Activated CD8-positive, alpha-beta memory T cell treated with anti-CD3 and anti-CD28 coated beads for 36 hours (primary cell): ENCODE data around the gene MLNR. TPM values are rescaled to one million over a fixed set of nuclear protein-coding genes. Genes with fewer than 3 reads are reported as not detected.

ENCODE experiments used
- CTCF ChIA-PET: fragments of 350-600 bp; sonication (Branson Sonifier 250); formaldehyde crosslinking; loops from one replicate; lab custom pipeline; 2021; ENCODE audit warnings: antibody characterized with exemption; lab: Charles Lee
- POLR2A ChIA-PET: fragments of 350-600 bp; sonication (Branson Sonifier 250); formaldehyde crosslinking; loops from one replicate; lab custom pipeline; 2021; ENCODE audit warnings: antibody characterized with exemption; lab: Charles Lee
- total RNA-seq, 2 experiments: library from RNA; stranded (reverse); gene quantifications; one replicate each; pipeline ENCODE4 v1.2.3, GENCODE V29; 2021

Gene MLNR
- not detected for total RNA-seq

GRCh38 chr13:49220036-49220855 is at the start of gene MLNR:
Gene MLNR (plus strand): TSS chr13:49220338. CDS start chr13:49220338, 0 bp downstream.
- ChIA-PET POLR2A (interaction anchor here (0.5 kb wide), 1 partner anchor 81 kb away, joined by 5 read pairs; no protein-coding TSS in a partner anchor), CTCF (interaction anchor here (0.5 to 1.4 kb wide), 2 partner anchors 25 to 99 kb away, joined by 3 read pairs; no protein-coding TSS in a partner anchor)

DNA sequence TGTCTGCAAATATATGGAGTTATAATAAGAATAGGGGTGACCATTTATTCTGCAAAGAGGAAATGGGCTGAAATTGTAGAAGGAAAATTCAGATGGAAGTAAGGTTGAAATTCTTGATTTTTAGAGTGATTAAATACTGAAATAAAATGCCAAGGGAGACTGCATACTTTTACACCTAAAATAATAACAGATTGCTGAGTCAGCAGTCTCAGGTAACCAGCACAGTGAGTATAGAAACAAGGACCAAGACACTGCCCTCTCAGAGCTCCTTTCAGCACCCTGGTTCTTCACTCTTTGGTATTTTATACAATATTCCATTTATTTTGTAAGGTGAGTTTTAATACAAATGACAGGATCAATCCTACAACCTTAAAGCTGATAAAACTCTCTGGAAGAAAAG is 48.8 kb upstream of the MLNR start:
- CTCF ChIA-PET, result no interaction called here
- POLR2A ChIA-PET, result no interaction called here

DNA sequence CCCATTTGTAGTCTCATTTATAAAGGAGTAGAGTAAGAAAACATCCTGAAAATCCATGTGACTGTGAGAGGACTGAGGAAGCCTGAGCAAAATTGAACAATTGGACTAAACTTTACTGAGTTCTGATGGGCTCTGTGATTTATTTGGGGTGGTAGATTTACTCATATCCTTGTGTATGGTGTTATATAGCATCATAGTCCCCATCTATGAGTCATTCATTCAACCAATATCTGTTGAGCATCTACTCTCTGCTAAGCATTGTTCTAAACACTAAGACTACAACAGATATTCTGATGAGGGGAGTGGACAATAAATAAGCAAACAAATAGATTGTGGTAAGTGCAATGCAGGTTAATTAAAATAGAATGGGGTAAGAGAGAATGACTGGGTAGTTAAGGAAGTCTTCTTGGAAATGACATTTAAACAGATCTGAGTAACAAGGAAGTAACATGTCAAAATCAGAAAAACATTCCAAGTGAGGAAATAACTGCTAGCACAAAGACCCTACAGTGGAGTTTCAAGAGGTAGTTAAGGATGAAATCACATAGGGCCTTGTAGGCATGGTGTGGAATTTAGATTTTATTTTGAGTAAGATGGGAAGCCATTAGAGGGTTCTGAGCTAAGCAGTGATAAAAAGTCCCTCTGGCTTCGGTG is 36.3 kb upstream of the MLNR start:
- ChIA-PET POLR2A (no interaction called here), CTCF (no interaction called here)

GRCh38 chr13:49184621-49185020 is 35.5 kb upstream of the MLNR start:
- CTCF ChIA-PET, result interaction anchor here (0.6 kb wide), 1 partner anchor 12 kb away, joined by 3 read pairs; no protein-coding TSS in a partner anchor
- POLR2A ChIA-PET, result no interaction called here

- POLR2A ChIA-PET, result no interaction called here
- CTCF ChIA-PET, result interaction anchor here (0.6 kb wide), 1 partner anchor 11 kb away, joined by 3 read pairs; no protein-coding TSS in a partner anchor
Measured at GRCh38 chr13:49185264-49185663, 34.9 kb upstream of the MLNR start.

DNA sequence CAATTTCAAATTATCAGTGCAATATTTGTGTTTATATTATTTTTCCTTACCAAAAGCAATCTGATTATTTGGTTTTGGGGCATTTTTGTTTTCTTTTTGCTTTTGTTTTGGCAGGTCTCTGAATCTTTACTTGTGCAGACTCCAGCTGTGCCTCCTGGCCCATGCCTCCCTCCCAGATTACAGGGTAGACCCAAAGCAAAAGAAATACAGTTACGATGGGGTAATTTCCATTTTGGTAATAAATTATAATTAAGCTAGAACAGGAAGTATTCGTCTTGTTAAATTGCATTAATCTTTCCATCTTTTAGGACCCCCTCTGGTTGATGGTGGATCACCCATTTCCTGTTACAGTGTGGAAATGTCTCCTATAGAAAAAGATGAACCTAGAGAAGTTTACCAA is 29.2 kb upstream of the MLNR start:
- CTCF ChIA-PET, result no interaction called here
- POLR2A ChIA-PET, result no interaction called here

DNA sequence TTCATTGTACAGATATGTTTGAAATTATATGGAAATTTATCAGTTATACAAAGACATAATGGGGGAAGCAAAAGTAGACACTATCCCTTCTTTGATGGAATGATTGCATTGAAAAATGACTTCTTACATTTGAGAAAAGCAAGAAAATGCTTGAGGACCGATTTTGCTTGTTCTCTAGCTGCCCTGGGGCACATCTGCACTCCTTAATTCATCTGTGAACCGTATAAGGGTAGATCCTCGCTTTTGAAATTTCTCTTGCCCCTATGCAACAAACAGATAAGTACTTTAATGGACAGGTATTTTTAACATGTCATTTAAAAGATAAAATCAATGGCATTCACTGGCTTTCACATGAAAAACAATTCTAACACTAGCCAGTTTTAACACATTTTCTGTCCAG is 13.5 kb upstream of the MLNR start:
- ChIA-PET CTCF (no interaction called here), POLR2A (no interaction called here)

GRCh38 chr13:49208619-49209018 is 11.5 kb upstream of the MLNR start:
- ChIA-PET POLR2A (no interaction called here), CTCF (no interaction called here)

DNA sequence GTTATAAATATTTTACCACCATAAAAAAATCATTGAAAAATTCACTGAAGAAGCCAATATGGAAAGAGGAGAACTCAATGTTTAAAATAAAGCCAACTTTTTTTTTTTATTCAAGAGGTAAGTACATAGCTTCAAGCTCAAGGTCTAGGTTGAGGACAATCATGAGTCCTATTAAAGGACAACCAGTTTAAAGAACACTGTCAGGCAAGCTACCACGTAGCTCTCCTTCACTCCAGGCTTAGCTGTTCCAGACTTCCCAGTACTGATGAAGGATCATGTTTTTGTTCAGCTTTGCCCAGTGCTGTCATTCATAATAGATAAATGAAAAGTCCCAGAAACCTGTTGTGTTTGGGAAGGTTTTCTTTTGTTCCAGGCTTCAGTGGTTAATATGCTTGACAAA is 10.0 kb upstream of the MLNR start:
- CTCF ChIA-PET, result no interaction called here
- POLR2A ChIA-PET, result no interaction called here

- ChIA-PET CTCF (no interaction called here), POLR2A (no interaction called here)
Measured at GRCh38 chr13:49210669-49211068, 9.5 kb upstream of the MLNR start.

- CTCF ChIA-PET, result no interaction called here
- POLR2A ChIA-PET, result no interaction called here
Measured at GRCh38 chr13:49213539-49213938, 6.6 kb upstream of the MLNR start.

DNA sequence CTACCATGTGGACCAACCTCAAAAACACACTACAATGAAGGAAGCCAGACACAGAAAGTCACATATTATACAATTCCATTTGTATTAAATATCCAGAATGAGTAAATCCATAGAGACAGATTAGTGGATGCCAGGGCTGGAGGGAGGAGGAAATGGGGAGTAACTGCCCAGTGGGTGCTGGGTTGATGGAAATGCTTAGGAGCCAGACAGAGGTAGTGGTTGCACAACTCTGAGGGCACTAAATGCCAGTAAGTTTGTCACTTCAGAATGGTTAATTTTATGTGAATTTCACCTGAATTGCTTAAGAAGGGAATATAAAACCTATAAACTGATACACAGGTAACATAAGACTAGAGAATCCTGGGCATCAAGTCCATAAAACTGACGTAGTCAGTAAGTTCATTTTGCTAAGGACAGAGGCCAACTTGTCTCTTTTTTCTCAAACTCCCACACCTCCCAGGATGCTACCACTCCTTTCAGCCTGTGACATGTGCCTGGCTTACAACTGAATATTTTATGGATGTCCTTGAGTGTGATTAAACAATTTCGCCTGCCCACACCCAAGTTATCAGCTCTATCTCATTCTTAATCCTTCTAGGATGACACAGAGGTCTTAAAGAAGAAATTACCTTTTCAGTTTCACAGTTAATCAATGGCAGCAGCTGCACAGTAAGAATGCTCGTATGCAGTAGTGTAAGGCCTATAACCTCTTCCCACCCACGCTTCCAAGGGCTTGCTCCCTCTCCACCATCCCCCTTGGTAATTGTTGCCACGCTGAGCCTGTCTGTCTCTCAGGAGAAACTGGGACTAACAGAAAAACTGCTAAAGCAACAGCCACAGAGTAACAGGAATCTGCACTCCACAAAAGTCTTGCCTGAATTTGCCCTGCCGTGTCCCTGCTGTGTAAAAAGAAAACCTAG is 5.9 kb upstream of the MLNR start:
- CTCF ChIA-PET, result interaction anchor here (0.9 to 1.6 kb wide), 3 partner anchors 24 to 67 kb away, joined by 3 to 4 read pairs (median 3); partner anchors contain the start of gene CDADC1
- POLR2A ChIA-PET, result no interaction called here

- CTCF ChIA-PET, result interaction anchor here (0.9 to 1.6 kb wide), 4 partner anchors 23 to 66 kb away, joined by 3 to 4 read pairs (median 3); partner anchors contain the start of gene CDADC1
- POLR2A ChIA-PET, result no interaction called here
Measured at GRCh38 chr13:49214917-49215376, 5.2 kb upstream of the MLNR start.

DNA sequence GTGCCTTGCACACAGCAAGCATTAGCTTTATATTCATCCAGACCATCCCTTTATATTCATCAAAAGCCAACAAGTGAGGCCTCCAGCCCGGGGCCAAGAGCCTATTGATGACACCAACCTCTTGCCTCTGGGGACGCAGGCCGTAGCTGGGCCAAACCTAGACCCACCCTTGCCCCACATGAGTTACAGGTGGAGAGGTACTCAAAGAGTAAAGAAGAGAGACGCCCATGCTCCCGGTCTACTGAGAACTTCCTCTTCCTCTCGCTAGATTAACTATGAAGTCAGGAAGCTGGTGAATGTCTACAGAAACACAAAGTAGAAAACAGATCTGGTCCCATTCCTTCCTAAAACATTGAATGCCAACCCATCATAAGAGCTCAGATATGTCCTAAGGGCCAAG is 3.8 kb upstream of the MLNR start:
- CTCF ChIA-PET, result no interaction called here
- POLR2A ChIA-PET, result no interaction called here

GRCh38 chr13:49217962-49218492 is 2.1 kb upstream of the MLNR start:
- ChIA-PET POLR2A (no interaction called here), CTCF (no interaction called here)

DNA sequence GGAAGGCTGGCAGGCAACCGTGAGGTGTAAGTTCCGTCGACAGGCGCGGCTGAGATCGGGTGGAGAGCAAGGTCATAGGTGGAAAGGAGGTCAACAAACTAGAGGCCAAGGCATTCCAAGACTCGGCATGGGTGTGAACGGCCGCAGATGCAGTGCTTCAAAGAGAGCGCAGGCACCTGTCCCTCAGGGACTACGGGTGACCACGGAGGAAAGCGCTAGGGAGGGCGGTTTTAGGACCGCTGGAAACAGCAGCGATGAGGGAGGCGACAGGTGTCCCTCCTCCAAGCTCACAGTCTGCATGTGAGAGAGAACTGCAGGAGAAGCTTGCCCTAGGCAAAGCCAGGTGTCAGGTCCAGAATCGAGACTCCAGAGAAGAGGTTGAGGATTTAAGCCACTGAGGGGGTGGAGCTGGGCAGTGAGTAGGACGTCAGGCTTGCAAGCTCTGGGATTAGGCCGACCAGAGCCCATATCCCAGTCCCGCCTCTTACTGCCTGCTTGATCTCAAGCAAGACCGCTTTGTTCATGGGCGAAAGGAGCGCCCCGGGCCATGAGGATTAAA is 1.6 kb upstream of the MLNR start:
- ChIA-PET POLR2A (no interaction called here), CTCF (no interaction called here)

GRCh38 chr13:49219647-49220035 is 497 bp upstream of the MLNR start:
- POLR2A ChIA-PET, result no interaction called here
- CTCF ChIA-PET, result interaction anchor here (0.5 kb wide), 1 partner anchor 100 kb away, joined by 3 read pairs; no protein-coding TSS in a partner anchor

DNA sequence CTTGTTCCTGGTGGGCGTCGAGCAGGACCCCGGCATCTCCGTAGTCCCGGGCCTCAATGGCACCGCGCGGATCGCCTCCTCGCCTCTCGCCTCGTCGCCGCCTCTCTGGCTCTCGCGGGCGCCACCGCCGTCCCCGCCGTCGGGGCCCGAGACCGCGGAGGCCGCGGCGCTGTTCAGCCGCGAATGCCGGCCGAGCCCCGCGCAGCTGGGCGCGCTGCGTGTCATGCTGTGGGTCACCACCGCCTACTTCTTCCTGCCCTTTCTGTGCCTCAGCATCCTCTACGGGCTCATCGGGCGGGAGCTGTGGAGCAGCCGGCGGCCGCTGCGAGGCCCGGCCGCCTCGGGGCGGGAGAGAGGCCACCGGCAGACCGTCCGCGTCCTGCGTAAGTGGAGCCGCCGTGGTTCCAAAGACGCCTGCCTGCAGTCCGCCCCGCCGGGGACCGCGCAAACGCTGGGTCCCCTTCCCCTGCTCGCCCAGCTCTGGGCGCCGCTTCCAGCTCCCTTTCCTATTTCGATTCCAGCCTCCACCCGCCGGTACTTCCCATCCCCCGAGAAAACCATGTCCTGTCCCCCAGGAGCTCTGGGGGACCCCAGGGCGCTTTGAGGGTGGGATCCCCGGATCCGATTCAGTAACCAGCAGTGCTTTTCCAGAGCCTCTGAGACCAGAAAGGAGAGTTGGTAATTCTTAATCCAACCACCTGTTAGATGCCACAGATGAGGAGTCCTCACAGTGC is 885 bp downstream of the MLNR start:
- POLR2A ChIA-PET, result interaction anchor here (0.5 kb wide), 1 partner anchor 81 kb away, joined by 5 read pairs; no protein-coding TSS in a partner anchor
- CTCF ChIA-PET, result interaction anchor here (1.4 kb wide), 1 partner anchor 24 kb away, joined by 3 read pairs; no protein-coding TSS in a partner anchor
